Suprapubic skin (tissue), 4 donors: ENCODE results near the gene KIF25.

Source experiments
- EP300 ChIP-seq: sonication (generic); formaldehyde crosslinking; IDR thresholded peaks from one replicate; pipeline ENCODE4 v1.6.1; 2017; ENCODE audit warnings: antibody characterized with exemption
- POLR2A ChIP-seq, 2 donors: fragments of 450-650 bp; IDR thresholded peaks; one replicate each; pipeline ENCODE4 v1.6.1; 2017; ENCODE audit warnings: antibody characterized with exemption in 2 of 2, mild to moderate bottlenecking in 2 of 2, moderate library complexity in 2 of 2
- POLR2AphosphoS5 ChIP-seq, 3 donors: sonication (generic); formaldehyde crosslinking; IDR thresholded peaks; one replicate each; pipeline ENCODE4 v1.6.1; 2017; ENCODE audit warnings: antibody characterized with exemption in 3 of 3
- TF ChIP-seq, protein P1 (sequence below), 2 donors: fragments of 200-600 bp in 1 of 2; fragments of 450-650 bp in 1 of 2; sonication (generic) in 1 of 2; IDR thresholded peaks; one replicate each; pipeline ENCODE4 v1.5.1; 2016 to 2019; ENCODE audit warnings: antibody characterized with exemption in 2 of 2, mild to moderate bottlenecking in 1 of 2, moderate library complexity in 1 of 2

DNA sequence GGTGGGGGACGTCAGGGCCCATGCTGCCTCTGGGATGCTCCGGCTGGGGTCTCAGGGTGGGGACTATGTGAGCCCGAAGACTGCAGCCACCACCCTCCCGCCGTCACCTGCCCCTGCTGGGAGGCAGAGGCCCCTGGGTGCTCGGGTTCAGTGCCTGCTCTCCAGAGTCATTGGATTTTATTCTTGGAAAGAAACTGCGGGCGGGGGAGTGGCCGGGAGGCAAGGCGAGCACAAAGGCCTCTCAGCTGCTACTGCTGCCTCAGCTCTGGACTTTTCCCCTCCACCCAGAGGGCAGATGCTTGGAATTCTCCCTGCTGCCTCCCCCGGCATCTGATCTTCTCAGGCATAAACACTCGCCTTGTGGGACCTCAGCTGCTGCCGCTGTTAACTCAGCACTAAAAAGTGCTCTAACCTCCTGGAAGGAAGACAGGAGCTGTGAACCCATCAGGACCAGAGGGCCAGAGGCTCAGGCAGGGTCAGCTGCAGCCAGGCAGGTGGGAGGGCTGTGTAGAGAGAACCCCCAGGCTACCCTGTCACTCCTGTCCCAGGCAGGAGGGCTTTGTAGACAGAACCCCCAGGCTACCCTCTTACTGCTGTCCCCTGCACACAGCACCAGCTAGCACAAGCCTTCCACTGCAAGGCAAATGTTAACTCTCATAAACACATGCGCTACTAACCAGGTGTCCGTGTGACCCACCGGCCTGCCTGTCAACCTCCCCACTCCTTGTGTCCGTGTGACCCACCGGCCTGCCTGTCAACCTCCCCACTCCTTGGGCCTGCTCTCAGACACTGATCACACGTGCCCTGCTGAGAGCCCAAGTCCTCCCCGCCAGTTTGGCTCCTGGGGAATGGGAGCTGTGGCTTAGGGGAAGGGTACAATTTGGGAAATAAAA, 90.9 kb downstream of the KIF25 start:
- TF ChIP-seq, protein P1, sequence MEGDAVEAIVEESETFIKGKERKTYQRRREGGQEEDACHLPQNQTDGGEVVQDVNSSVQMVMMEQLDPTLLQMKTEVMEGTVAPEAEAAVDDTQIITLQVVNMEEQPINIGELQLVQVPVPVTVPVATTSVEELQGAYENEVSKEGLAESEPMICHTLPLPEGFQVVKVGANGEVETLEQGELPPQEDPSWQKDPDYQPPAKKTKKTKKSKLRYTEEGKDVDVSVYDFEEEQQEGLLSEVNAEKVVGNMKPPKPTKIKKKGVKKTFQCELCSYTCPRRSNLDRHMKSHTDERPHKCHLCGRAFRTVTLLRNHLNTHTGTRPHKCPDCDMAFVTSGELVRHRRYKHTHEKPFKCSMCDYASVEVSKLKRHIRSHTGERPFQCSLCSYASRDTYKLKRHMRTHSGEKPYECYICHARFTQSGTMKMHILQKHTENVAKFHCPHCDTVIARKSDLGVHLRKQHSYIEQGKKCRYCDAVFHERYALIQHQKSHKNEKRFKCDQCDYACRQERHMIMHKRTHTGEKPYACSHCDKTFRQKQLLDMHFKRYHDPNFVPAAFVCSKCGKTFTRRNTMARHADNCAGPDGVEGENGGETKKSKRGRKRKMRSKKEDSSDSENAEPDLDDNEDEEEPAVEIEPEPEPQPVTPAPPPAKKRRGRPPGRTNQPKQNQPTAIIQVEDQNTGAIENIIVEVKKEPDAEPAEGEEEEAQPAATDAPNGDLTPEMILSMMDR (IDR thresholded peaks at IDR 0.05): no peak
- no peak for TF ChIP-seq POLR2AphosphoS5 (IDR thresholded peaks at IDR 0.05)
- TF ChIP-seq POLR2A (IDR thresholded peaks at IDR 0.05): no peak
- no peak for TF ChIP-seq EP300
